ENCODE data around the gene TUFT1. TPM values are rescaled to one million over a fixed set of nuclear protein-coding genes. Genes with fewer than 3 reads are reported as not detected.

TUFT1 gene
- total RNA-seq, 2 experiments from 2014 or later, result 0.06 to 0.13 TPM

- Histone ChIP-seq H3K9me2 (ENCODE audit: insufficient read depth, low read length) (no peaks in the 10 kb centered on the region), H3K4me3 (ENCODE audit: low read depth, low read length, poor library complexity, severe bottlenecking) (peak overlapping the region; percentile 97), H4K20me1 (ENCODE audit: insufficient read depth, low read length) (no peaks in the 10 kb centered on the region), H3K9me3 (ENCODE audit: low read length) (no peaks in the 10 kb centered on the region), H2AFZ (ENCODE audit: low read length) (peak overlapping the region; percentile 88), H3K4me1 (ENCODE audit: insufficient read depth, low read length, poor library complexity, severe bottlenecking) (peaks cover 17% of the 10 kb centered on the region), H3K79me2 (ENCODE audit: insufficient read depth, low read depth, low read length) (peaks cover 4% of the 10 kb centered on the region; the same call in 1 of the 2 replicates), H3K27ac (ENCODE audit: low read depth, low read length, poor library complexity, severe bottlenecking) (peak overlapping the region; percentile 42), H3K4me2 (ENCODE audit: low read length) (peak overlapping the region; percentile 78), H3K36me3 (ENCODE audit: insufficient read depth, low read length) (peaks cover 6% of the 10 kb centered on the region; the same call in 1 of the 2 replicates)
- intact Hi-C loops (cut with micrococcal nuclease; ENCODE audit: unreplicated experiment), result no loop called here
- peak; percentile 30 for DNase-seq (ENCODE audit: low spot score)
- ChIA-PET CTCF (ENCODE audit: unreplicated experiment) (no interaction called here), POLR2A (no interaction called here)
- TF ChIP-seq CTCF (conservative IDR thresholded peaks at IDR 0.05; ENCODE audit: low read length), result no peak
- TF ChIP-seq EZH2phosphoT487 (IDR thresholded peaks at IDR 0.05; ENCODE audit: borderline replicate concordance, low read depth, low read length), result no peak
- BruUV-seq (replicated peaks), result no TSS peak
Observed at GRCh38 chr1:151612501-151613281, 72.6 kb downstream of the TUFT1 start.

GRCh38 chr1:151613282-151613780, 73.2 kb downstream of the TUFT1 start:
- no peak overlapping the region for H3K27ac ChIP-seq (ENCODE audit: low read depth, low read length, poor library complexity, severe bottlenecking)

More at GRCh38 chr1:151613282-151613780, 73.2 kb downstream of the TUFT1 start:
- H3K4me1 ChIP-seq (ENCODE audit: insufficient read depth, low read length, poor library complexity, severe bottlenecking), result peaks cover 17% of the 10 kb centered on the region
- peak overlapping the region; percentile 97 for H3K4me3 ChIP-seq (ENCODE audit: low read depth, low read length, poor library complexity, severe bottlenecking)
- peak overlapping the region; percentile 78 for H3K4me2 ChIP-seq (ENCODE audit: low read length)
- no peaks in the 10 kb centered on the region for H3K9me2 ChIP-seq (ENCODE audit: insufficient read depth, low read length)
- no peaks in the 10 kb centered on the region for H4K20me1 ChIP-seq (ENCODE audit: insufficient read depth, low read length)
- H2AFZ ChIP-seq (ENCODE audit: low read length), result no peak overlapping the region
- DNase-seq (ENCODE audit: low spot score), result no peak
- intact Hi-C loops (cut with micrococcal nuclease; ENCODE audit: unreplicated experiment), result no loop called here
- POLR2A ChIA-PET, result no interaction called here
- CTCF ChIA-PET (ENCODE audit: unreplicated experiment), result no interaction called here
- H3K36me3 ChIP-seq (ENCODE audit: insufficient read depth, low read length), result peaks cover 6% of the 10 kb centered on the region; the same call in 1 of the 2 replicates
- TF ChIP-seq EZH2phosphoT487 (IDR thresholded peaks at IDR 0.05; ENCODE audit: borderline replicate concordance, low read depth, low read length) (no peak), CTCF (conservative IDR thresholded peaks at IDR 0.05; ENCODE audit: low read length) (no peak)
- peaks cover 4% of the 10 kb centered on the region; the same call in 1 of the 2 replicates for H3K79me2 ChIP-seq (ENCODE audit: insufficient read depth, low read depth, low read length)
- H3K9me3 ChIP-seq (ENCODE audit: low read length), result no peaks in the 10 kb centered on the region
- no TSS peak for BruUV-seq (replicated peaks)
